ENCODE results near the gene LDHAL6B.

The LDHAL6B gene

GRCh38 chr15:59221511-59222505 is 15.2 kb downstream of the LDHAL6B start:
- no peak for DNase-seq

GRCh38 chr15:59222906-59223550 is 16.4 kb downstream of the LDHAL6B start:
- DNase-seq, result no peak

- DNase-seq, result no peak
Observed at GRCh38 chr15:59223736-59224135, 17.1 kb downstream of the LDHAL6B start.

GRCh38 chr15:59224474-59224873 is 17.8 kb downstream of the LDHAL6B start:
- DNase-seq, result no peak

GRCh38 chr15:59227021-59227420 is 20.4 kb downstream of the LDHAL6B start:
- no peak for DNase-seq

GRCh38 chr15:59229015-59229414 is 22.4 kb downstream of the LDHAL6B start:
- DNase-seq, result no peak

- DNase-seq, result no peak
Observed at GRCh38 chr15:59229453-59229852, 22.8 kb downstream of the LDHAL6B start.

- DNase-seq, result no peak
Observed at GRCh38 chr15:59230531-59231055, 23.9 kb downstream of the LDHAL6B start.

GRCh38 chr15:59232476-59232875 is 25.8 kb downstream of the LDHAL6B start:
- no peak for DNase-seq

GRCh38 chr15:59236394-59236793 is 29.8 kb downstream of the LDHAL6B start:
- no peak for DNase-seq

- DNase-seq, result no peak
Observed at GRCh38 chr15:59237119-59237855, 30.6 kb downstream of the LDHAL6B start.

- no peak for DNase-seq
Observed at GRCh38 chr15:59237924-59238331, 31.3 kb downstream of the LDHAL6B start.

GRCh38 chr15:59240036-59240435 is 33.4 kb downstream of the LDHAL6B start:
- no peak for DNase-seq

GRCh38 chr15:59242649-59243048 is 36.0 kb downstream of the LDHAL6B start:
- no peak for DNase-seq

GRCh38 chr15:59243622-59244021 is 37.0 kb downstream of the LDHAL6B start:
- no peak for DNase-seq

- no peak for DNase-seq
Observed at GRCh38 chr15:59244337-59244736, 37.7 kb downstream of the LDHAL6B start.

- DNase-seq, result no peak
Observed at GRCh38 chr15:59245559-59245958, 38.9 kb downstream of the LDHAL6B start.

GRCh38 chr15:59247364-59247763 is 40.7 kb downstream of the LDHAL6B start:
- DNase-seq, result peak; percentile 53

- no peak for DNase-seq
Observed at GRCh38 chr15:59249816-59250215, 43.2 kb downstream of the LDHAL6B start.

- DNase-seq, result no peak
Observed at GRCh38 chr15:59250249-59250648, 43.6 kb downstream of the LDHAL6B start.

- no peak for DNase-seq
Observed at GRCh38 chr15:59251001-59251845, 44.6 kb downstream of the LDHAL6B start.

GRCh38 chr15:59252137-59252536 is 45.5 kb downstream of the LDHAL6B start:
- no peak for DNase-seq

All from CD4-positive, alpha-beta T cell treated with Interleukin-6 for 4 hours (primary cell).